ENCODE measurements around the gene SMS.

DNA sequence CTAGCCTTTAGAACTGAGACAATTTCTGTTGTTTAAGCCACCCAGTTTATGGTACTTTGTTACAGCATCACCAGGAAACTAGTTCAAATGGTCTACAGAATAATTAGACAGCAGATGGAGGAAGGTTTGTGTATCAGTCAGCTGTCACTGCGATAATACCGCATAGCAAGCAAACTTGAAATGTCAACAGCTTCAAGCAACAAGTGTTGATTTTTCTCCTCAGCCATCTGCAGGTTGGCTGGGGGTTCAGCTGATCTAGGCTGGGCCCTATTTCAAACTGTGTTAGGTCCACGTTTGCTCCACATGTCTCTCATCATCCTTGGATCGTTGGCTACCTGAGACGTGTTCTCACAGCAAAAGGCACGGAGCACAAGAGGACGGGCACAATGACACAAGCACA lies 72.4 kb downstream of the SMS start:
- no peak for TF ChIP-seq ZNF263 (CRISPR knock-in tag; IDR thresholded peaks at IDR 0.05; ENCODE audit: low read depth)
- TF ChIP-seq, protein P1, sequence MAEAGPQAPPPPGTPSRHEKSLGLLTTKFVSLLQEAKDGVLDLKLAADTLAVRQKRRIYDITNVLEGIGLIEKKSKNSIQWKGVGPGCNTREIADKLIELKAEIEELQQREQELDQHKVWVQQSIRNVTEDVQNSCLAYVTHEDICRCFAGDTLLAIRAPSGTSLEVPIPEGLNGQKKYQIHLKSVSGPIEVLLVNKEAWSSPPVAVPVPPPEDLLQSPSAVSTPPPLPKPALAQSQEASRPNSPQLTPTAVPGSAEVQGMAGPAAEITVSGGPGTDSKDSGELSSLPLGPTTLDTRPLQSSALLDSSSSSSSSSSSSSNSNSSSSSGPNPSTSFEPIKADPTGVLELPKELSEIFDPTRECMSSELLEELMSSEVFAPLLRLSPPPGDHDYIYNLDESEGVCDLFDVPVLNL (CRISPR knock-in tag; IDR thresholded peaks at IDR 0.05; ENCODE audit: borderline replicate concordance, low read depth): no peak
- no peak for TF ChIP-seq NFYB (CRISPR knock-in tag; conservative IDR thresholded peaks at IDR 0.05; ENCODE audit: low read depth)

Data from WTC11 (cell line).